ENCODE measurements around the gene CYP20A1. TPM values are rescaled to one million over a fixed set of nuclear protein-coding genes. Genes with fewer than 3 reads are reported as not detected.
"Not testable (repeated sequence)": the region's sequence is repeated elsewhere in the genome, so short reads cannot be mapped to it uniquely, and the experiment has no call there.

Gene CYP20A1
- total RNA-seq, 1 experiment from 2014 or later, result 26.3 TPM

- not testable (repeated sequence) for H3K27ac ChIP-seq (ENCODE audit: low read length); H3K9me2 ChIP-seq (replicated peaks; ENCODE audit: insufficient read depth, low read length); H3K9ac ChIP-seq (ENCODE audit: low read length); DNase-seq; H2AFZ ChIP-seq (ENCODE audit: low read length); H3K9me3 ChIP-seq (ENCODE audit: low read length); H3K4me2 ChIP-seq (ENCODE audit: low read depth, low read length, poor library complexity, severe bottlenecking); H3K4me1 ChIP-seq (ENCODE audit: low read length); H3K4me3 ChIP-seq (ENCODE audit: low read length); H4K20me1 ChIP-seq (ENCODE audit: insufficient read depth, low read depth, low read length); H3K27me3 ChIP-seq (ENCODE audit: low read length)
- H3K79me2 ChIP-seq (ENCODE audit: low read length), result peaks cover 34% of the 10 kb centered on the region
- H3K36me3 ChIP-seq (ENCODE audit: insufficient read depth, low read length), result peaks cover 40% of the 10 kb centered on the region
These were observed 14.7 kb downstream of the CYP20A1 start for GRCh38 chr2:203253422-203254095.

GRCh38 chr2:203261326-203262159 is 22.7 kb downstream of the CYP20A1 start:
- Histone ChIP-seq H3K9ac (ENCODE audit: low read length) (no peak overlapping the region), H3K9me2 (replicated peaks; ENCODE audit: insufficient read depth, low read length) (no peaks in the 10 kb centered on the region)

GRCh38 chr2:203279288-203279687 is 40.5 kb downstream of the CYP20A1 start:
- H3K9ac ChIP-seq (ENCODE audit: low read length), result no peak overlapping the region
- H3K4me2 ChIP-seq (ENCODE audit: low read depth, low read length, poor library complexity, severe bottlenecking), result no peak overlapping the region
- no peaks in the 10 kb centered on the region for H3K9me3 ChIP-seq (ENCODE audit: low read length)
- no peak overlapping the region for H2AFZ ChIP-seq (ENCODE audit: low read length)
- no peaks in the 10 kb centered on the region for H3K27me3 ChIP-seq (ENCODE audit: low read length)
- H3K79me2 ChIP-seq (ENCODE audit: low read length), result no peaks in the 10 kb centered on the region
- H3K4me1 ChIP-seq (ENCODE audit: low read length), result no peaks in the 10 kb centered on the region
- no peaks in the 10 kb centered on the region for H3K9me2 ChIP-seq (replicated peaks; ENCODE audit: insufficient read depth, low read length)
- H3K4me3 ChIP-seq (ENCODE audit: low read length), result no peak overlapping the region
- H3K27ac ChIP-seq (ENCODE audit: low read length), result no peak overlapping the region
- DNase-seq, result no peak
- peaks cover 17% of the 10 kb centered on the region for H3K36me3 ChIP-seq (ENCODE audit: insufficient read depth, low read length)
- H4K20me1 ChIP-seq (ENCODE audit: insufficient read depth, low read depth, low read length), result no peaks in the 10 kb centered on the region

More at GRCh38 chr2:203261326-203262159, 22.7 kb downstream of the CYP20A1 start:
- H4K20me1 ChIP-seq (ENCODE audit: insufficient read depth, low read depth, low read length), result no peaks in the 10 kb centered on the region
- H3K36me3 ChIP-seq (ENCODE audit: insufficient read depth, low read length), result peaks cover 19% of the 10 kb centered on the region; the same call in 1 of the 2 replicates
- DNase-seq, result no peak
- H3K79me2 ChIP-seq (ENCODE audit: low read length), result peaks cover 40% of the 10 kb centered on the region
- H2AFZ ChIP-seq (ENCODE audit: low read length), result no peak overlapping the region
- H3K4me2 ChIP-seq (ENCODE audit: low read depth, low read length, poor library complexity, severe bottlenecking), result no peak overlapping the region
- H3K27me3 ChIP-seq (ENCODE audit: low read length), result no peaks in the 10 kb centered on the region
- H3K4me1 ChIP-seq (ENCODE audit: low read length), result no peaks in the 10 kb centered on the region
- H3K4me3 ChIP-seq (ENCODE audit: low read length), result no peak overlapping the region
- no peaks in the 10 kb centered on the region for H3K9me3 ChIP-seq (ENCODE audit: low read length)
- no peak overlapping the region for H3K27ac ChIP-seq (ENCODE audit: low read length)

GRCh38 chr2:203280428-203281064 is 41.7 kb downstream of the CYP20A1 start:
- no peaks in the 10 kb centered on the region for H3K9me3 ChIP-seq (ENCODE audit: low read length)
- DNase-seq, result no peak
- no peak overlapping the region for H3K9ac ChIP-seq (ENCODE audit: low read length)
- no peak overlapping the region for H3K4me3 ChIP-seq (ENCODE audit: low read length)
- H3K4me2 ChIP-seq (ENCODE audit: low read depth, low read length, poor library complexity, severe bottlenecking), result no peak overlapping the region
- H3K4me1 ChIP-seq (ENCODE audit: low read length), result no peaks in the 10 kb centered on the region
- H2AFZ ChIP-seq (ENCODE audit: low read length), result no peak overlapping the region
- no peaks in the 10 kb centered on the region for H3K79me2 ChIP-seq (ENCODE audit: low read length)
- H3K27me3 ChIP-seq (ENCODE audit: low read length), result no peaks in the 10 kb centered on the region
- no peak overlapping the region for H3K27ac ChIP-seq (ENCODE audit: low read length)
- H3K9me2 ChIP-seq (replicated peaks; ENCODE audit: insufficient read depth, low read length), result no peaks in the 10 kb centered on the region
- H4K20me1 ChIP-seq (ENCODE audit: insufficient read depth, low read depth, low read length), result no peaks in the 10 kb centered on the region
- peaks cover 25% of the 10 kb centered on the region for H3K36me3 ChIP-seq (ENCODE audit: insufficient read depth, low read length)

GRCh38 chr2:203282101-203282500 is 43.3 kb downstream of the CYP20A1 start:
- Histone ChIP-seq H3K27me3 (ENCODE audit: low read length) (no peaks in the 10 kb centered on the region), H3K9ac (ENCODE audit: low read length) (no peak overlapping the region), H3K27ac (ENCODE audit: low read length) (no peak overlapping the region), H3K79me2 (ENCODE audit: low read length) (no peaks in the 10 kb centered on the region), H3K9me2 (replicated peaks; ENCODE audit: insufficient read depth, low read length) (no peaks in the 10 kb centered on the region), H3K4me1 (ENCODE audit: low read length) (no peaks in the 10 kb centered on the region), H3K4me3 (ENCODE audit: low read length) (no peak overlapping the region), H3K9me3 (ENCODE audit: low read length) (no peaks in the 10 kb centered on the region), H3K4me2 (ENCODE audit: low read depth, low read length, poor library complexity, severe bottlenecking) (no peak overlapping the region), H4K20me1 (ENCODE audit: insufficient read depth, low read depth, low read length) (no peaks in the 10 kb centered on the region), H2AFZ (ENCODE audit: low read length) (no peak overlapping the region), H3K36me3 (ENCODE audit: insufficient read depth, low read length) (peaks cover 31% of the 10 kb centered on the region; the same call in 1 of the 2 replicates)
- DNase-seq, result no peak

- no peak overlapping the region for H3K4me3 ChIP-seq (ENCODE audit: low read length)
- H3K9me2 ChIP-seq (replicated peaks; ENCODE audit: insufficient read depth, low read length), result no peaks in the 10 kb centered on the region
- no peaks in the 10 kb centered on the region for H3K9me3 ChIP-seq (ENCODE audit: low read length)
- H3K4me2 ChIP-seq (ENCODE audit: low read depth, low read length, poor library complexity, severe bottlenecking), result no peak overlapping the region
- H2AFZ ChIP-seq (ENCODE audit: low read length), result no peak overlapping the region
- H3K27ac ChIP-seq (ENCODE audit: low read length), result no peak overlapping the region
- no peaks in the 10 kb centered on the region for H3K27me3 ChIP-seq (ENCODE audit: low read length)
- peaks cover 33% of the 10 kb centered on the region; the same call in 1 of the 2 replicates for H3K36me3 ChIP-seq (ENCODE audit: insufficient read depth, low read length)
- H3K9ac ChIP-seq (ENCODE audit: low read length), result no peak overlapping the region
- no peak for DNase-seq
- no peaks in the 10 kb centered on the region for H3K79me2 ChIP-seq (ENCODE audit: low read length)
- H3K4me1 ChIP-seq (ENCODE audit: low read length), result no peaks in the 10 kb centered on the region
- no peaks in the 10 kb centered on the region for H4K20me1 ChIP-seq (ENCODE audit: insufficient read depth, low read depth, low read length)
These were observed 47.7 kb downstream of the CYP20A1 start for GRCh38 chr2:203286532-203286931.

GRCh38 chr2:203301667-203302066 is 62.8 kb downstream of the CYP20A1 start:
- Histone ChIP-seq H3K36me3 (ENCODE audit: insufficient read depth, low read length) (peaks cover under 1% of the 10 kb centered on the region; the same call in 1 of the 2 replicates), H3K79me2 (ENCODE audit: low read length) (no peaks in the 10 kb centered on the region), H3K4me2 (ENCODE audit: low read depth, low read length, poor library complexity, severe bottlenecking) (no peak overlapping the region), H3K9me2 (replicated peaks; ENCODE audit: insufficient read depth, low read length) (no peaks in the 10 kb centered on the region), H2AFZ (ENCODE audit: low read length) (no peak overlapping the region), H3K9ac (ENCODE audit: low read length) (no peak overlapping the region), H3K4me3 (ENCODE audit: low read length) (no peak overlapping the region), H3K9me3 (ENCODE audit: low read length) (no peaks in the 10 kb centered on the region), H4K20me1 (ENCODE audit: insufficient read depth, low read depth, low read length) (no peaks in the 10 kb centered on the region), H3K27ac (ENCODE audit: low read length) (no peak overlapping the region), H3K27me3 (ENCODE audit: low read length) (no peaks in the 10 kb centered on the region), H3K4me1 (ENCODE audit: low read length) (no peaks in the 10 kb centered on the region)
- DNase-seq, result no peak

- not testable (repeated sequence) for H4K20me1 ChIP-seq (ENCODE audit: insufficient read depth, low read depth, low read length); H3K4me3 ChIP-seq (ENCODE audit: low read length); H3K9ac ChIP-seq (ENCODE audit: low read length); H3K79me2 ChIP-seq (ENCODE audit: low read length); H3K27me3 ChIP-seq (ENCODE audit: low read length); DNase-seq; H3K27ac ChIP-seq (ENCODE audit: low read length); H3K4me2 ChIP-seq (ENCODE audit: low read depth, low read length, poor library complexity, severe bottlenecking); H3K9me2 ChIP-seq (replicated peaks; ENCODE audit: insufficient read depth, low read length); H3K9me3 ChIP-seq (ENCODE audit: low read length); H3K4me1 ChIP-seq (ENCODE audit: low read length); H2AFZ ChIP-seq (ENCODE audit: low read length); H3K36me3 ChIP-seq (ENCODE audit: insufficient read depth, low read length)
These were observed 63.8 kb downstream of the CYP20A1 start for GRCh38 chr2:203302586-203302985.

Measured in Karpas-422 (cell line).